Activated CD8-positive, alpha-beta T cell treated with anti-CD3 and anti-CD28 coated beads for 36 hours (primary cell): ENCODE measurements around the gene SEZ6L. TPM values are rescaled to one million over a fixed set of nuclear protein-coding genes. Genes with fewer than 3 reads are reported as not detected.

Experiments
- ATAC-seq: fragments of 200-7000 bp; cut with Tn5 transposase; one replicate; pipeline ENCODE4 v1.10.0; 2021; ENCODE audit warnings: mild to moderate bottlenecking, moderate library complexity
- CTCF ChIA-PET: fragments of 350-600 bp; sonication (Branson Sonifier 250); formaldehyde crosslinking; loops from one replicate; lab custom pipeline; 2021; ENCODE audit warnings: antibody characterized with exemption; lab: Charles Lee
- POLR2A ChIA-PET: fragments of 350-600 bp; sonication (Branson Sonifier 250); formaldehyde crosslinking; loops from one replicate; lab custom pipeline; 2021; ENCODE audit warnings: antibody characterized with exemption; lab: Charles Lee
- DNase-seq: peaks from one replicate; pipeline ENCODE4 v3.0.0-alpha.2; 2020
- H3K27ac Mint-ChIP-seq: one replicate; pipeline ENCODE4 v1.8.0; 2021; ENCODE audit warnings: mild to moderate bottlenecking, mixed read lengths
- H3K27me3 Mint-ChIP-seq: one replicate; pipeline ENCODE4 v1.8.0; 2021; ENCODE audit warnings: mixed read lengths
- H3K36me3 Mint-ChIP-seq: one replicate; pipeline ENCODE4 v1.8.0; 2021; ENCODE audit warnings: low read depth, mixed read lengths
- H3K4me1 Mint-ChIP-seq: one replicate; pipeline ENCODE4 v1.8.0; 2021; ENCODE audit warnings: low read depth, mixed read lengths
- H3K4me3 Mint-ChIP-seq: one replicate; pipeline ENCODE4 v1.8.0; 2021; ENCODE audit warnings: mild to moderate bottlenecking, moderate library complexity, mixed read lengths
- H3K9me3 Mint-ChIP-seq: one replicate; pipeline ENCODE4 v1.8.0; 2021; ENCODE audit warnings: mixed read lengths
- intact Hi-C: fragments of 100-400 bp; cut with micrococcal nuclease; formaldehyde crosslinking; loops from one replicate; pipeline ENCODE4 v1.10.0; 2022
- total RNA-seq, 2 experiments: library from RNA; stranded (reverse); gene quantifications; one replicate each; pipeline ENCODE4 v1.2.3, GENCODE V29; 2021
- TF ChIP-seq, protein P1 (sequence below): fragments of 200-600 bp; IDR thresholded peaks from one replicate; pipeline ENCODE4 v1.8.0; 2022; ENCODE audit warnings: antibody characterized with exemption, mild to moderate bottlenecking

The SEZ6L gene
- total RNA-seq, 2 experiments from 2014 or later: not detected

DNA sequence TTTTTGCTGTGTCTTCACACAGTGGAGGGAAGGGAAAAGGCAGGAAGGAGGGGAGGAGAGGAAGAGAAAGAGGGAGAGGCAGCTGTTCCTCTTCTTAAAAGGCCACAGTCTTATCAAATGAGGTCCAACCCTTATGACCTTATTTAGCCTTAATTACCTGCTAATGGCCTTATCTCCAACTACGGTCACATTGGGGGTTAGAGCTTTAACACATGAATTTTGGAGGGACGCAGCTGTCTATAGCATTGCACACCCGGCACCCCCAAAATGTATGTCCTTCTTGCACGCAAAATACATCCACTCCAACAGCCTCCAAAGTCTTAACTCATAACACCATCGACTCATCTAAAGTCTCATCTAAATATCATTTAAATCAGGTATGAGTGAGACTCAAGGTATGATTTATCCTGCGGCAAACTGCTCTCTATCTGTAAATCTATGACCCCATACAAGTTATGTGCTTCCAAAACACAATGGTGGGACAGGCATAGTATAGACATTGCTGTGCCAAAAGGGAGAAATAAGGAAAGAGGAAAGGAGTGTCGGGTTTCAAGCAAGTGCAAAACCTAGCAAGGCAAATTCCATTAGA, 214.8 kb downstream of the SEZ6L start:
- Mint-ChIP-seq H3K9me3 (no peaks in the 10 kb centered on the region), H3K27ac (no peak overlapping the region), H3K27me3 (peaks cover 32% of the 10 kb centered on the region), H3K4me1 (no peaks in the 10 kb centered on the region), H3K36me3 (no peaks in the 10 kb centered on the region), H3K4me3 (no peak overlapping the region)
- ATAC-seq: no peak
- TF ChIP-seq, protein P1, sequence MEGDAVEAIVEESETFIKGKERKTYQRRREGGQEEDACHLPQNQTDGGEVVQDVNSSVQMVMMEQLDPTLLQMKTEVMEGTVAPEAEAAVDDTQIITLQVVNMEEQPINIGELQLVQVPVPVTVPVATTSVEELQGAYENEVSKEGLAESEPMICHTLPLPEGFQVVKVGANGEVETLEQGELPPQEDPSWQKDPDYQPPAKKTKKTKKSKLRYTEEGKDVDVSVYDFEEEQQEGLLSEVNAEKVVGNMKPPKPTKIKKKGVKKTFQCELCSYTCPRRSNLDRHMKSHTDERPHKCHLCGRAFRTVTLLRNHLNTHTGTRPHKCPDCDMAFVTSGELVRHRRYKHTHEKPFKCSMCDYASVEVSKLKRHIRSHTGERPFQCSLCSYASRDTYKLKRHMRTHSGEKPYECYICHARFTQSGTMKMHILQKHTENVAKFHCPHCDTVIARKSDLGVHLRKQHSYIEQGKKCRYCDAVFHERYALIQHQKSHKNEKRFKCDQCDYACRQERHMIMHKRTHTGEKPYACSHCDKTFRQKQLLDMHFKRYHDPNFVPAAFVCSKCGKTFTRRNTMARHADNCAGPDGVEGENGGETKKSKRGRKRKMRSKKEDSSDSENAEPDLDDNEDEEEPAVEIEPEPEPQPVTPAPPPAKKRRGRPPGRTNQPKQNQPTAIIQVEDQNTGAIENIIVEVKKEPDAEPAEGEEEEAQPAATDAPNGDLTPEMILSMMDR: no peak
- CTCF ChIA-PET: interaction anchor here (0.9 to 11.5 kb wide), 4 partner anchors 17 to 127 kb away, joined by 3 to 101 read pairs (median 4); no protein-coding TSS in a partner anchor
- POLR2A ChIA-PET: no interaction called here
- intact Hi-C loops: no loop called here
- DNase-seq: no peak

DNA sequence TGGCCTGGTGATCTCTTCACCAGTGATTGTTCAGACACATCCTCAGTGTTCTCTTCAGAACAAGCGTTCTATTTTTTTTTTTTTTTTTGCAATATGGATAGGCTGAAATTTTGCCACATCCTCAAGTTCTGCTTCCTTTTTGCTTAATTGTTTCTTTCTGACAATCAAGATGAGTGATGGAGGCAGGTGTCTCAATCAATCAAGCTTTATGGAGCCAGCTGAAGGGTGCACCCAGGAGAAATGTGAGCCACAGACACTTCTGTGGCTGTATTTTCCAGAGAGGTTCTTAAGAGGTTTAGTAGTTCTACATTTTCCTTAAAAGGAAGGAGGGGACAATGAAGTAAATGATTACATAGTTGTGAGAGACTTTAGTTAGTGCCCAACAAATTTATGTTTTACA, 215.9 kb downstream of the SEZ6L start:
- H3K27me3 Mint-ChIP-seq: peaks cover 32% of the 10 kb centered on the region
- POLR2A ChIA-PET: no interaction called here
- intact Hi-C loops: no loop called here
- TF ChIP-seq, protein P1: no peak
- no peak for DNase-seq
- no peak overlapping the region for H3K27ac Mint-ChIP-seq
- H3K36me3 Mint-ChIP-seq: no peaks in the 10 kb centered on the region
- no peak for ATAC-seq
- H3K9me3 Mint-ChIP-seq: no peaks in the 10 kb centered on the region
- no peaks in the 10 kb centered on the region for H3K4me1 Mint-ChIP-seq
- CTCF ChIA-PET: interaction anchor here (1.3 to 11.5 kb wide), 3 partner anchors 18 to 77 kb away, joined by 3 to 101 read pairs (median 3); no protein-coding TSS in a partner anchor
- no peak overlapping the region for H3K4me3 Mint-ChIP-seq

- ATAC-seq: no peak
- no peaks in the 10 kb centered on the region for H3K36me3 Mint-ChIP-seq
- H3K4me3 Mint-ChIP-seq: no peak overlapping the region
- H3K27ac Mint-ChIP-seq: no peak overlapping the region
- DNase-seq: no peak
- intact Hi-C loops: no loop called here
- no peaks in the 10 kb centered on the region for H3K9me3 Mint-ChIP-seq
- H3K27me3 Mint-ChIP-seq: peaks cover 24% of the 10 kb centered on the region
- ChIA-PET POLR2A (no interaction called here), CTCF (interaction anchor here (0.9 to 11.5 kb wide), 2 partner anchors 11 to 22 kb away, joined by 3 to 101 read pairs; no protein-coding TSS in a partner anchor)
- TF ChIP-seq, protein P1: no peak
- no peaks in the 10 kb centered on the region for H3K4me1 Mint-ChIP-seq
Measured at GRCh38 chr22:26389125-26389524, 219.9 kb downstream of the SEZ6L start.

GRCh38 chr22:26391091-26391490, 221.8 kb downstream of the SEZ6L start:
- Mint-ChIP-seq H3K4me1 (no peaks in the 10 kb centered on the region), H3K9me3 (no peaks in the 10 kb centered on the region), H3K4me3 (no peak overlapping the region), H3K27ac (no peak overlapping the region), H3K36me3 (no peaks in the 10 kb centered on the region), H3K27me3 (peaks cover 21% of the 10 kb centered on the region)
- ATAC-seq (no peak), DNase-seq (no peak)
- TF ChIP-seq, protein P1: no peak
- ChIA-PET POLR2A (no interaction called here), CTCF (interaction anchor here (2.4 kb wide), 1 partner anchor 25 kb away, joined by 14 read pairs; no protein-coding TSS in a partner anchor)
- intact Hi-C loops: no loop called here

- TF ChIP-seq, protein P1: no peak
- Mint-ChIP-seq H3K4me3 (no peak overlapping the region), H3K27ac (no peak overlapping the region), H3K4me1 (no peaks in the 10 kb centered on the region), H3K27me3 (peaks cover 19% of the 10 kb centered on the region), H3K9me3 (no peaks in the 10 kb centered on the region), H3K36me3 (no peaks in the 10 kb centered on the region)
- ChIA-PET CTCF (interaction anchor here (1.1 to 2.4 kb wide), 2 partner anchors 26 to 69 kb away, joined by 3 to 14 read pairs; no protein-coding TSS in a partner anchor), POLR2A (interaction anchor here (0.9 kb wide), 1 partner anchor 12 kb away, joined by 3 read pairs; no protein-coding TSS in a partner anchor)
- DNase-seq: no peak
- ATAC-seq: no peak
- intact Hi-C loops: no loop called here
Measured at GRCh38 chr22:26391623-26392022, 222.4 kb downstream of the SEZ6L start.
